Liver (tissue), 3 donors: ENCODE data around the gene RYR2.
A peak's percentile ranks its signal among the peaks of the same experiment; 100 is the strongest.

Experiments used
- FOXA1 ChIP-seq: IDR thresholded peaks from 2 replicates; pipeline ENCODE4 v1.6.1; 2016; ENCODE audit warnings: antibody characterized with exemption
- RAD21 ChIP-seq, 2 donors: IDR thresholded peaks; 2 replicates each; pipeline ENCODE4 v1.6.1; 2016; ENCODE audit warnings: antibody characterized with exemption in 2 of 2, mild to moderate bottlenecking in 2 of 2
- RXRA ChIP-seq, 2 donors: IDR thresholded peaks; 2 replicates each; pipeline ENCODE4 v1.6.1; 2017 to 2018; ENCODE audit warnings: antibody characterized with exemption in 2 of 2, mild to moderate bottlenecking in 1 of 2
- SP1 ChIP-seq: IDR thresholded peaks from 2 replicates; pipeline ENCODE4 v1.6.1; 2018; ENCODE audit warnings: antibody characterized with exemption, mild to moderate bottlenecking
- TAF1 ChIP-seq: conservative IDR thresholded peaks from 2 replicates; pipeline ENCODE4 v1.6.1; 2016; ENCODE audit warnings: antibody characterized with exemption, mild to moderate bottlenecking
- TF ChIP-seq, protein P1 (sequence below): fragments of 150-350 bp; IDR thresholded peaks from 2 replicates; pipeline ENCODE4 v1.5.1; 2017; ENCODE audit warnings: improper control_type of control experiment, low read depth, low read length; ENCODE audit not compliant: missing input control
- TF ChIP-seq, protein P2 (sequence below): IDR thresholded peaks from 2 replicates; pipeline ENCODE4 v1.6.1; 2016; ENCODE audit warnings: antibody characterized with exemption
- TF ChIP-seq, protein P3 (sequence below): IDR thresholded peaks from 2 replicates; pipeline ENCODE4 v1.6.1; 2016; ENCODE audit warnings: antibody characterized with exemption
- donor health status: healthy.
- donor health status: healthy.

DNA sequence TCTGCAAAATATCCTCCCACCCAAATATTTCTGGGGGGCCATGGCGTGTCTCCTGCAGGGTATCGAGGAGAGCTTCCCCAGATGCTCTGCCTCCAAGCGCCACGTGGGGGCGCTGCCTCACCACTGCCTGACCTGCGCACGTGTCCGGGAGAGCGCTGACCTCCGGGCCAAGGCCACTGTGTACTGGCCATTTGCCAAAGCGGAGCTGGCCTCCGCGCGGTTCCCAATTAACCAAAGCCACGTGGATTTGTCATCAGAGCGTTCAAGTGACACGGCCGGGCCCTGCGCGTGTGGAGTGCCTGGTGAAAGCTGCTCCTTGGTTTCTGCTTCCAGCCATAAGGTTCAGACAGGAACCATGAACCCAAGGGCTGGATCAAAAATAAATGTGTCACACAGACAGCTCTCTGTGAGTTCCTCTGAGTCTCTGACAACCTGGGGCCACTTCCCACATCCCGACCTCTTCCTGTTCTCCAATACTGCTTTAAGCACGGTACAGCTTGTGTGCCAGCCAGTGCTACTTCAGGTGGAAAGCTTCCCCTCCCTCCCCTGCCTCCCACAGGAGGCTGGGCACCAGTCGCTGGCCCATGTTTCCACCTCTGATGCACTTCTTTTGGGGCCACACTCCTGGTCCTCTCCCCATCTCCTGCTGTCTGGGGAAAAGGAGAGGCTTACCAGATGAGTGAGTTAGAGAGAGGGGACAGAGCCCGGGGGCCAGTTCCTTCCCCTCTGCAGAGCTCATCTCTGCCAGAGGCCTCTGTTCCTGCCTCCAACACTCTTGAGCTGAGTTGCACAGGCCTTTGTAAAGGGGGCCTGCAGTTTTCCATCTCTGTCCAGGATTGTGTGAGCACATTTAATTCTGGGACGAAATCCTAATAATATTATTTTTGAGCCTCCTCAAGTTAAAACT lies 822.6 kb downstream of the RYR2 start:
- TF ChIP-seq, protein P1, sequence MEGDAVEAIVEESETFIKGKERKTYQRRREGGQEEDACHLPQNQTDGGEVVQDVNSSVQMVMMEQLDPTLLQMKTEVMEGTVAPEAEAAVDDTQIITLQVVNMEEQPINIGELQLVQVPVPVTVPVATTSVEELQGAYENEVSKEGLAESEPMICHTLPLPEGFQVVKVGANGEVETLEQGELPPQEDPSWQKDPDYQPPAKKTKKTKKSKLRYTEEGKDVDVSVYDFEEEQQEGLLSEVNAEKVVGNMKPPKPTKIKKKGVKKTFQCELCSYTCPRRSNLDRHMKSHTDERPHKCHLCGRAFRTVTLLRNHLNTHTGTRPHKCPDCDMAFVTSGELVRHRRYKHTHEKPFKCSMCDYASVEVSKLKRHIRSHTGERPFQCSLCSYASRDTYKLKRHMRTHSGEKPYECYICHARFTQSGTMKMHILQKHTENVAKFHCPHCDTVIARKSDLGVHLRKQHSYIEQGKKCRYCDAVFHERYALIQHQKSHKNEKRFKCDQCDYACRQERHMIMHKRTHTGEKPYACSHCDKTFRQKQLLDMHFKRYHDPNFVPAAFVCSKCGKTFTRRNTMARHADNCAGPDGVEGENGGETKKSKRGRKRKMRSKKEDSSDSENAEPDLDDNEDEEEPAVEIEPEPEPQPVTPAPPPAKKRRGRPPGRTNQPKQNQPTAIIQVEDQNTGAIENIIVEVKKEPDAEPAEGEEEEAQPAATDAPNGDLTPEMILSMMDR = peak; percentile 94
- TF ChIP-seq TAF1 = no peak
- TF ChIP-seq SP1 = peak; percentile 58
- TF ChIP-seq RXRA (IDR thresholded peaks at IDR 0.05) = peak; percentile 100
- TF ChIP-seq, protein P2, sequence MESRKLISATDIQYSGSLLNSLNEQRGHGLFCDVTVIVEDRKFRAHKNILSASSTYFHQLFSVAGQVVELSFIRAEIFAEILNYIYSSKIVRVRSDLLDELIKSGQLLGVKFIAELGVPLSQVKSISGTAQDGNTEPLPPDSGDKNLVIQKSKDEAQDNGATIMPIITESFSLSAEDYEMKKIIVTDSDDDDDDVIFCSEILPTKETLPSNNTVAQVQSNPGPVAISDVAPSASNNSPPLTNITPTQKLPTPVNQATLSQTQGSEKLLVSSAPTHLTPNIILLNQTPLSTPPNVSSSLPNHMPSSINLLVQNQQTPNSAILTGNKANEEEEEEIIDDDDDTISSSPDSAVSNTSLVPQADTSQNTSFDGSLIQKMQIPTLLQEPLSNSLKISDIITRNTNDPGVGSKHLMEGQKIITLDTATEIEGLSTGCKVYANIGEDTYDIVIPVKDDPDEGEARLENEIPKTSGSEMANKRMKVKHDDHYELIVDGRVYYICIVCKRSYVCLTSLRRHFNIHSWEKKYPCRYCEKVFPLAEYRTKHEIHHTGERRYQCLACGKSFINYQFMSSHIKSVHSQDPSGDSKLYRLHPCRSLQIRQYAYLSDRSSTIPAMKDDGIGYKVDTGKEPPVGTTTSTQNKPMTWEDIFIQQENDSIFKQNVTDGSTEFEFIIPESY = peak; percentile 65
- TF ChIP-seq, protein P3, sequence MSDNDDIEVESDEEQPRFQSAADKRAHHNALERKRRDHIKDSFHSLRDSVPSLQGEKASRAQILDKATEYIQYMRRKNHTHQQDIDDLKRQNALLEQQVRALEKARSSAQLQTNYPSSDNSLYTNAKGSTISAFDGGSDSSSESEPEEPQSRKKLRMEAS = peak; percentile 100
- peak; percentile 56 for TF ChIP-seq FOXA1
- TF ChIP-seq RAD21 (IDR thresholded peaks at IDR 0.05) = peak; percentile 95 to 96
